Measurements from ENCODE around the gene PTH. TPM values are rescaled to one million over a fixed set of nuclear protein-coding genes. Genes with fewer than 3 reads are reported as not detected.
A peak's percentile ranks its signal among the peaks of the same experiment; 100 is the strongest.

PTH gene
- total and polyA plus RNA-seq, 8 donors: 0.24 to 0.43 (median 0.32) TPM; not detected in 5

DNA sequence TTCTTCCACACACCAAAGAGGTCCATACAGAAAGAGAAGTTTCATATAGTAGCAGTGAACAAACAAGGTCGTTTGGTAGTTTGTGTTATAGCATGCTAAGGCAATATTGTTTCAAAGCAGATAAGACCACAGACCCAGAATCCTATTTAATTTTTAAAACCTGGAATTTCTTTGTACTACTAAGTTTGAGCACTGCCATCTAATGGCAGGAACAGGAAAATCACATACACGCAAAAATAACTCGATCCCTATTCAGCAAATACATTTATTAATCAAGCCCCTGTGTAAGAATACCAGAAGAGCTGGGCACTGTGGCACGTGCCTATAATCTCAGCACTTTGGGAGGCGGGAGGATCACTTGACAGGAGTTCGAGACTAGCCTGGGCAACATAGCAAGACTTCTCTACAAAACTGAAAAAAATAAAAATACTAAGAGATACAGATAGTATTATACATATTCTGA, 29.9 kb downstream of the PTH start:
- Histone ChIP-seq H3K4me1 (peaks cover 4 to 25% of the 10 kb centered on the region in 2 donors), H3K36me3 (no peaks in the 10 kb centered on the region), H3K27ac (no peak overlapping the region), H3K27me3 (peaks cover 0 to 8% of the 10 kb centered on the region in 2 donors), H3K4me3 (no peak overlapping the region), H3K9me3 (no peaks in the 10 kb centered on the region)
- TF ChIP-seq, protein P1, sequence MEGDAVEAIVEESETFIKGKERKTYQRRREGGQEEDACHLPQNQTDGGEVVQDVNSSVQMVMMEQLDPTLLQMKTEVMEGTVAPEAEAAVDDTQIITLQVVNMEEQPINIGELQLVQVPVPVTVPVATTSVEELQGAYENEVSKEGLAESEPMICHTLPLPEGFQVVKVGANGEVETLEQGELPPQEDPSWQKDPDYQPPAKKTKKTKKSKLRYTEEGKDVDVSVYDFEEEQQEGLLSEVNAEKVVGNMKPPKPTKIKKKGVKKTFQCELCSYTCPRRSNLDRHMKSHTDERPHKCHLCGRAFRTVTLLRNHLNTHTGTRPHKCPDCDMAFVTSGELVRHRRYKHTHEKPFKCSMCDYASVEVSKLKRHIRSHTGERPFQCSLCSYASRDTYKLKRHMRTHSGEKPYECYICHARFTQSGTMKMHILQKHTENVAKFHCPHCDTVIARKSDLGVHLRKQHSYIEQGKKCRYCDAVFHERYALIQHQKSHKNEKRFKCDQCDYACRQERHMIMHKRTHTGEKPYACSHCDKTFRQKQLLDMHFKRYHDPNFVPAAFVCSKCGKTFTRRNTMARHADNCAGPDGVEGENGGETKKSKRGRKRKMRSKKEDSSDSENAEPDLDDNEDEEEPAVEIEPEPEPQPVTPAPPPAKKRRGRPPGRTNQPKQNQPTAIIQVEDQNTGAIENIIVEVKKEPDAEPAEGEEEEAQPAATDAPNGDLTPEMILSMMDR (IDR thresholded peaks at IDR 0.05): peak; percentile 52 to 53
- no peak for ATAC-seq
- intact Hi-C loops (cut with DNase I): no loop called here
- DNase-seq: peak in 2 of 4 donors; percentile 13 to 38

DNA sequence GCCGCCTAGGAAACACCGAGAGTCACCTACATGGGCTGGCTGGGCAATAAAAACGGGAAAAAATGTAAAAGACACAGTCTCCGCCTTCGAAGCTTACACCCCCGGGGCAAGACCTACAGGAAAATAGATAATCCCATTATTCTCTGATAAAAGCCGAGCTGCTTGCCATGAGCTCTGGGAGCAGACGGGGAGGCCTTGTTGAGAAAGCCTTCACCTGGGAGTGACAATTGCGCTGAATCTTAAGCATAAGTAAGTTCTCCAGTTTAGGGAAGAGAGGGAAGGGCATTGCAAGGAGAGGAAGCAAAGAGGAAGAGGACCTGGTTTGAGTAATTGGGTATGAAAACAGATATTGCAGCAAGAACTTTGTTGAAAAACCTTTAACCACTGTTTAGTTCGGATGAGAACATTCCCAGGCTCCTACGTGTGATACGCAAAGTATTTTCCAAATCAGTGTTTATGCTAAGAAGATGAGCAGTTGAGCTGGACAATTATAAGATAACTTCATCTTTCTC, 32.0 kb downstream of the PTH start:
- DNase-seq: no peak
- peak; percentile 1 for ATAC-seq
- H3K9me3 ChIP-seq: no peaks in the 10 kb centered on the region
- H3K36me3 ChIP-seq: no peaks in the 10 kb centered on the region
- H3K27ac ChIP-seq: peak overlapping the region; percentile 86 to 96
- H3K4me1 ChIP-seq: peaks cover 4 to 41% of the 10 kb centered on the region in 2 donors
- H3K4me3 ChIP-seq: peak overlapping the region; percentile 77 to 93
- peaks cover 0 to 1% of the 10 kb centered on the region in 2 donors for H3K27me3 ChIP-seq
- TF ChIP-seq, protein P1 (IDR thresholded peaks at IDR 0.05): no peak
- intact Hi-C loops (cut with DNase I): no loop called here

DNA sequence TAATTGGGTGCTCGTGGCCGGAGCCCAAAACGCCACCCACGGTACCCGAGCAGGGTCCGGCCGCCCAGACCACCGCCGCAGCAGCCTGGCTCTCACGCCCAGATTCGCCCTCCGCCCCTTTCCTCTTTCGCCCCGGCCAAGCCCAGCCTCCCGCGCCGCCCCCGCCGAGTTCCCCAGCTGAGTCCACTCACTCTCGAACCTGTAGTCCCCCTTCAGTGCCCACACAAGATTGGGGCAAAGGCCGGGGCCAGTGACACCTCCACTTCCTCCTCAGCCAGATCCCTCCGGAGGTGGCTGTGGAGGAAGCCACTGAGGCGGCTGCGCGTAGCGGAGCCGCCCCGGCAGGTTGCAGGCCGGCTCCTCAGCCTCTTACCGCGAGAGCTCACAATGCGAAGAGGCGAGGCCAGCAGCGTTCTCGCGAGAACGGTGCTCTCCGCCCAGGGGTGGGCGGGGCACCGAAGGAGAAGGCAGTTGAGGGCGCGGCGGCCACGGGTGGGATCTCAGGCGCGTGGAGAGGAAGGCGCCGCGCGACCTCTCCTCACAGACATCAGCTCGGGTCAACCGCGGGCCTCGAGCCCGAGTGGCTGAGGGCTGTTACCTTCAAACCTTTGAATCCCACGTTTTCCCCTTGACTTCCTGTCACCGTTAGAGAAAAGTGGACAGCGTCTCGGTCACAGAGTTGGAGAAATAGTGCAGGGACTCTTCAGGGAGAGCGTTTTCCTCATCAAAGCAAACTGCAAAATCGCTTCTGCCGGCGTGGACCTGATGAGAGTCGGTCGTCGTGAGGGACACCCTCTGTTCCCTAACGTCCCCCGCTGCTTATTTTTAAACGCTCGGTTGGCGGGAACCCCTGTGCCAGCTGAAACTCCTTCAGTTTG, 32.7 kb downstream of the PTH start, which contains the start of gene BTBD10:
Gene BTBD10 (minus strand): TSS at position 322 of the 878 bp plus-strand sequence. CDS start 18,098 bp downstream, outside the sequence.
- Histone ChIP-seq H3K4me1 (peaks cover 4 to 41% of the 10 kb centered on the region in 2 donors), H3K4me3 (peak within 1 kb of the TSS; percentile 77 to 93), H3K27ac (peak within 1 kb of the TSS; percentile 86 to 96), H3K36me3 (no peaks in the 10 kb centered on the region), H3K9me3 (no peaks in the 10 kb centered on the region), H3K27me3 (no peaks in the 10 kb centered on the region)
- DNase-seq (peak; percentile 95 to 98 (median 96)), ATAC-seq (peak; percentile 98)
- intact Hi-C loops (cut with DNase I): no loop called here
- TF ChIP-seq, protein P1 (IDR thresholded peaks at IDR 0.05): peak in 1 of 2 donors; percentile 20

- Histone ChIP-seq H3K36me3 (no peaks in the 10 kb centered on the region), H3K4me1 (peaks cover 4 to 41% of the 10 kb centered on the region in 2 donors), H3K27me3 (no peaks in the 10 kb centered on the region), H3K4me3 (peak overlapping the region; percentile 77 to 93), H3K9me3 (no peaks in the 10 kb centered on the region), H3K27ac (peak overlapping the region; percentile 86 to 96)
- TF ChIP-seq, protein P1 (IDR thresholded peaks at IDR 0.05): no peak
- intact Hi-C loops (cut with DNase I): no loop called here
- ATAC-seq (peak; percentile 60), DNase-seq (peak; percentile 3 to 88 (median 60))
Measured at GRCh38 chr11:13462311-13462900, 33.4 kb downstream of the PTH start.
